GM19193 (cell line): ENCODE results near the gene RFX4.

Experiments used
- POLR2A ChIP-seq: IDR thresholded peaks from 4 replicates; pipeline ENCODE4 v1.6.1; 2011; ENCODE audit not compliant: insufficient read depth, insufficient read length; ENCODE audit errors: extremely low read depth

The RFX4 gene

GRCh38 chr12:106655577-106655976 is 72.8 kb downstream of the RFX4 start:
- TF ChIP-seq POLR2A, result no peak

DNA sequence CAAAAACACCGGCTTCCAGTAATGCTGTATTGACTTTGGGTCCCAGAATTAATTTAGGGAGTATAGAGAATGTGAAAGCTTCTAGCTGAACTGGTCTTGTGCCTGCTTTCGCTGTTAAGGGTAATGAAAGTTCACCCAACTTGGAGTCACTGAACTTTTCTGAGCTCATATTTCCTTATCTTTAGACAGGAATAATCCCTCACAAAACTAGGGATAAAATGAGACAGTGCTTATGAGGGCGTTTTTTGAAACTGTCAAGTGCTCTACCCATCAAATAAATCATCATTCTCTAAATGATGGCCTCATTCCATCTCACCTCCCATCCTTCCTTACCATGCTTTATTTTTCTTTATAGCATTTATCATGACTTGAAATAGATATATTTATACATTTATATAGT is 74.7 kb downstream of the RFX4 start:
- TF ChIP-seq POLR2A, result no peak

GRCh38 chr12:106663385-106663784 is 80.6 kb downstream of the RFX4 start:
- TF ChIP-seq POLR2A, result no peak

- TF ChIP-seq POLR2A, result no peak
Measured at GRCh38 chr12:106669216-106669615, 86.4 kb downstream of the RFX4 start.

- no peak for TF ChIP-seq POLR2A
Measured at GRCh38 chr12:106670131-106670530, 87.3 kb downstream of the RFX4 start.

- TF ChIP-seq POLR2A, result no peak
Measured at GRCh38 chr12:106671840-106672239, 89.0 kb downstream of the RFX4 start.

DNA sequence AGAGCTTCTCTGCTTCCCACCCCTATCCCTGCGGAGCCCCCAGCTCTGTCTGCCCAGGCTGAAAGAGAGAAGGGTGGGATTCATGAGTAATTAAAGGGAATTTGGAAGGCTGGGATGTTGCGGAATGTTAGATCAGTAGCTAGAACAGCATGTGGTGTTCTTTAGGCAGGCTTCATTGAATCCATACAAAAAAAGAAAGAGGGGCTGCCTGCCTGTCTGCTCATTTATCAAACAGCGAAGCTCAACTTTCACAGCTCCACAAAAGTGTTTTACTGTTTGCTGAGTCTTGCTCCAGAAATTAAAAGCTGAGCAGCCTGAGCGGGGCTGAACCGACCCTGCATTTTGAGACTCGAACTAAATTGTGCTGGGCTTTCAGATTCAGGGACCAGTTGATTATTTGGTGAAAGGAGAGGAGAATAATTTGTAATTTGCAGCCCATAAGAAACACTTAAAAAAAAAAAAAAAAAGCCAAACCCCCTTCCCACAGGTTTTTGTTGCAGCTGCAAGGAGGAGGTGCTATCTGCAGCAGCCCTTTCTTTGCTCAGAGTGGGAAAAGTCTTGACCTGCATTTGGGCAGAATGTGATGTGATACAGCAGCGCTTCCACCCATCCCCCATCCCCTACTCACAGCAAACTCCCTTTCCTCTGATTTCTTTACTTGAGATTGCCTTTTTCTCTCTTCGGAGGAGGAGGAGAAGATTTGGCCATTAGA is 89.7 kb downstream of the RFX4 start:
- no peak for TF ChIP-seq POLR2A

DNA sequence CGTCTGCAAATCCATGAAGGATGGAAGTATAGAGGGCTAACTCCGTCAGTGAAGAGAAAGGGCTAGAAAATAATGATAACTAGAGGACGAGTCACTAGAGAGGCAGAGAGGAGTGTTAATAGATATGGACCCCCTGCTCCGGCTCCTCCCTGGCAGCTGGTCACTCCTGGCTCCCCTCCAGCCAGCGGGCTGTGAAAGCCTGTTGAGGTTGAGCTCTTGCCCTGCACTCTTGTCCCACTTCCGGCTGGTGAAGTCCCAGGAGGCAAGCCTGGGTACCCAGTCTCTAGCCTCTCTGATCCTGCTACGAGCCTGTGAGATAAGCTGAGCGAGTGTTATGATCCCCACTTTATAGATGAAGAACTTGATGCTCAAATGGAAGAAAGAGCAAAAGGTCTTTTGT is 90.3 kb downstream of the RFX4 start:
- no peak for TF ChIP-seq POLR2A

- no peak for TF ChIP-seq POLR2A
Measured at GRCh38 chr12:106675651-106676435, 93.0 kb downstream of the RFX4 start.

DNA sequence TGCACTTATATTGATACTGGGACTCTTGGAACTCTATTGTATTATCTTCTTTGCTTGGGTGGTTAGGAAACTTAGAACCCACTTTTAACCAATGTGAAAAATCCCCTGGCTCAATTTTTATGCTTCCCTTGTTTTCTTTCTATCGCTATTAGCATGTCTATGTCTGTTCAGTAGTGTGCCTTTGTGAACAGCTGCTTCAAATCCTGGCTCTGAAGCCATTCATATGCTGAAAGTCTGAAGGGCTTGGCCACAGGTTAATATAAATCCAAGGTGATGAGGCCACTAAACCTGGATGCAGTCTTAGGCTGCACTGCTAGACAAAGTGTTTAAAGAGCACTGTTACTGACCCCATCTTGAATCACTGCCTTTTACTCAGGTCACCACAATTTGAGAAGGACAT is 96.8 kb downstream of the RFX4 start:
- no peak for TF ChIP-seq POLR2A

DNA sequence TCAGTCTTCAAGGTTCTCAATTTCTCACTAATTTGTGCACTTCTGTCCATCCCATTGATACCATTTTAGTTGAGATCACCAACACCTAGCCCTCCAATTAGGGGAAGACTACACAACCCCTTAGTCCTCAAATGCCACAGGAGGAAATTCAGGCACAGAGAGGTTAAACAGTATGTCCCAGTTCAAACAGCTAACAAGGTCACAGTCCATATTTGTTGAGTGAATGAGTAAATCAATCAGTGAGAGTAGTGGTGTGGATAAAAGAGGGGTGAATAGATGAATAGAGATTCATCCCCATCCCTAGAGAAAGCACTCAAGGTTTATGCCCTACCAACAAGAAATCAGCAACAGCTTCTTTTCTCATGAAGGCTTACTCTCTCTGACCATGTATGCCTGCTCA is 97.5 kb downstream of the RFX4 start:
- TF ChIP-seq POLR2A, result no peak

- no peak for TF ChIP-seq POLR2A
Measured at GRCh38 chr12:106681210-106681609, 98.4 kb downstream of the RFX4 start.

- TF ChIP-seq POLR2A, result no peak
Measured at GRCh38 chr12:106682594-106683234, 99.9 kb downstream of the RFX4 start.

- TF ChIP-seq POLR2A, result no peak
Measured at GRCh38 chr12:106684497-106684896, 101.7 kb downstream of the RFX4 start.

GRCh38 chr12:106685381-106685780 is 102.6 kb downstream of the RFX4 start:
- TF ChIP-seq POLR2A, result no peak

- no peak for TF ChIP-seq POLR2A
Measured at GRCh38 chr12:106687672-106688071, 104.9 kb downstream of the RFX4 start.
